Upper lobe of left lung (tissue), 6 donors: ENCODE measurements around the gene CLK3. TPM values are rescaled to one million over a fixed set of nuclear protein-coding genes. Genes with fewer than 3 reads are reported as not detected.

ENCODE experiments used
- ATAC-seq, 2 donors: fragments of 200-7000 bp; cut with Tn5 transposase; one replicate each; pipeline ENCODE4 v1.9.1; 2022; ENCODE audit warnings: mild to moderate bottlenecking in 2 of 2, moderate library complexity in 2 of 2; ENCODE audit not compliant: low FRiP score in 2 of 2
- DNase-seq, 2 donors: peaks; one replicate each; pipeline ENCODE4 v3.0.0-alpha.2; 2019 to 2020
- H3K27ac ChIP-seq, 4 donors: fragments of 200-600 bp; sonication (generic); one replicate each; pipeline ENCODE4 v1.5.1; 2016 to 2019
- H3K27me3 ChIP-seq, 4 donors: fragments of 200-600 bp; sonication (generic); one replicate each; pipeline ENCODE4 v1.5.1; 2017 to 2019
- H3K36me3 ChIP-seq, 4 donors: fragments of 200-600 bp; sonication (generic); one replicate each; pipeline ENCODE4 v1.5.1; 2016 to 2019
- H3K4me1 ChIP-seq, 4 donors: fragments of 200-600 bp; sonication (generic); one replicate each; pipeline ENCODE4 v1.5.1; 2018 to 2019
- H3K4me3 ChIP-seq, 4 donors: fragments of 200-600 bp; sonication (generic); one replicate each; pipeline ENCODE4 v1.5.1; 2017 to 2019; ENCODE audit warnings: mild to moderate bottlenecking in 2 of 4, moderate library complexity in 1 of 4
- H3K9me3 ChIP-seq, 4 donors: fragments of 200-600 bp; sonication (generic); one replicate each; pipeline ENCODE4 v1.5.1; 2018 to 2019
- CTCF ChIP-seq, 6 experiments: fragments of 450-650 bp in 4 of 6; fragments of 200-600 bp in 2 of 6; sonication (generic) in 2 of 6; IDR thresholded peaks; one replicate each; pipeline ENCODE4 v1.5.1; 2016 to 2019; ENCODE audit warnings: antibody characterized with exemption in 6 of 6
- EP300 ChIP-seq, 4 donors: sonication (generic); formaldehyde crosslinking; IDR thresholded peaks; one replicate each; pipeline ENCODE4 v1.5.1; 2017; ENCODE audit warnings: antibody characterized with exemption in 4 of 4, control low read depth in 2 of 4
- POLR2A ChIP-seq, 4 donors: fragments of 450-650 bp; IDR thresholded peaks; one replicate each; pipeline ENCODE4 v1.5.1; 2016 to 2017; ENCODE audit warnings: antibody characterized with exemption in 4 of 4, mild to moderate bottlenecking in 2 of 4
- POLR2AphosphoS5 ChIP-seq, 2 donors: sonication (generic); formaldehyde crosslinking; IDR thresholded peaks; one replicate each; pipeline ENCODE4 v1.5.1; 2017; ENCODE audit warnings: antibody characterized with exemption in 2 of 2
- WGBS, 2 donors: methylation state at CpG; one replicate each; pipeline ENCODE4 v1.1.5; 2017 to 2018; 5-methylcytosine and 5-hydroxymethylcytosine counted together
- total RNA-seq, 6 donors: library from RNA; depleted of rRNA in 4 of 6; stranded (reverse); fragments of >200 nt in 4 of 6; gene quantifications; one replicate each; pipeline versions ENCODE4 v1.1.0 to v1.2.1, GENCODE V29; 2016 to 2021
- donor health status: DM: no; HTN: no; CAD: no; lungs with moderate emphysema.
- donor health status: DM: no; HTN: yes; CAD: no; lungs with severe emphysema.

CLK3 gene
- total RNA-seq, 6 donors from 2014 or later: 78.0 to 289 (median 89.7) TPM

- H3K4me3 ChIP-seq: no peak overlapping the region
- no peaks in the 10 kb centered on the region for H3K9me3 ChIP-seq
- peaks cover 58 to 81% (median 75%) of the 10 kb centered on the region in 4 donors for H3K36me3 ChIP-seq
- no peaks in the 10 kb centered on the region for H3K27me3 ChIP-seq
- peak in 1 of 2 donors; percentile 46 for DNase-seq
- no peak for ATAC-seq
- WGBS, 2 donors: 89 to 95% methylated on average over 16 of the region's 16 CpGs
- TF ChIP-seq POLR2A (IDR thresholded peaks at IDR 0.05) (no peak), EP300 (IDR thresholded peaks at IDR 0.05) (no peak), POLR2AphosphoS5 (IDR thresholded peaks at IDR 0.05) (no peak), CTCF (IDR thresholded peaks at IDR 0.05) (no peak)
- peaks cover 21 to 58% (median 51%) of the 10 kb centered on the region in 4 donors for H3K4me1 ChIP-seq
- peak overlapping the region in 1 of 4 donors; percentile 33 for H3K27ac ChIP-seq
These were observed 5.9 kb downstream of the CLK3 start for GRCh38 chr15:74621546-74621920.

GRCh38 chr15:74621936-74622335, 6.3 kb downstream of the CLK3 start:
- peaks cover 17 to 54% (median 47%) of the 10 kb centered on the region in 4 donors for H3K4me1 ChIP-seq
- H3K27ac ChIP-seq: no peak overlapping the region
- TF ChIP-seq POLR2A (IDR thresholded peaks at IDR 0.05): no peak
- no peak for TF ChIP-seq EP300 (IDR thresholded peaks at IDR 0.05)
- no peak for TF ChIP-seq CTCF (IDR thresholded peaks at IDR 0.05)
- TF ChIP-seq POLR2AphosphoS5 (IDR thresholded peaks at IDR 0.05): no peak
- DNase-seq: peak in 1 of 2 donors; percentile 48
- WGBS, 2 donors: 91 to 93% methylated on average over 21 of the region's 21 CpGs
- ATAC-seq: no peak
- H3K27me3 ChIP-seq: no peaks in the 10 kb centered on the region
- no peak overlapping the region for H3K4me3 ChIP-seq
- no peaks in the 10 kb centered on the region for H3K9me3 ChIP-seq
- H3K36me3 ChIP-seq: peaks cover 61 to 85% (median 79%) of the 10 kb centered on the region in 4 donors

GRCh38 chr15:74622758-74623157, 7.1 kb downstream of the CLK3 start:
- ATAC-seq: no peak

GRCh38 chr15:74624020-74624602, 8.5 kb downstream of the CLK3 start:
- peaks cover 0 to 32% (median 28%) of the 10 kb centered on the region in 4 donors for H3K4me1 ChIP-seq
- H3K27me3 ChIP-seq: no peaks in the 10 kb centered on the region
- H3K4me3 ChIP-seq: no peak overlapping the region
- peak overlapping the region in 3 of 4 donors; percentile 20 to 55 (median 43) for H3K27ac ChIP-seq
- peaks cover 81 to 100% (median 100%) of the 10 kb centered on the region in 4 donors for H3K36me3 ChIP-seq
- H3K9me3 ChIP-seq: no peaks in the 10 kb centered on the region
- TF ChIP-seq EP300 (IDR thresholded peaks at IDR 0.05): no peak
- peak in 1 of 4 donors; percentile 8 for TF ChIP-seq POLR2A (IDR thresholded peaks at IDR 0.05)
- TF ChIP-seq POLR2AphosphoS5 (IDR thresholded peaks at IDR 0.05): no peak
- no peak for TF ChIP-seq CTCF (IDR thresholded peaks at IDR 0.05)
- ATAC-seq: peak in 1 of 2 donors; percentile 58
- WGBS, 2 donors: 80 to 89% methylated on average over 4 to 6 of the region's 7 CpGs
- peak in 1 of 2 donors; percentile 63 for DNase-seq

More at GRCh38 chr15:74622758-74623157, 7.1 kb downstream of the CLK3 start:
- no peak for DNase-seq
- H3K27ac ChIP-seq: peak overlapping the region in 2 of 4 donors; percentile 20 to 55
- TF ChIP-seq CTCF (IDR thresholded peaks at IDR 0.05) (no peak), POLR2A (IDR thresholded peaks at IDR 0.05) (no peak), POLR2AphosphoS5 (IDR thresholded peaks at IDR 0.05) (no peak), EP300 (IDR thresholded peaks at IDR 0.05) (no peak)
- no peaks in the 10 kb centered on the region for H3K9me3 ChIP-seq
- peaks cover 9 to 45% (median 38%) of the 10 kb centered on the region in 4 donors for H3K4me1 ChIP-seq
- no peak overlapping the region for H3K4me3 ChIP-seq
- no peaks in the 10 kb centered on the region for H3K27me3 ChIP-seq
- peaks cover 67 to 93% (median 87%) of the 10 kb centered on the region in 4 donors for H3K36me3 ChIP-seq
- 86 to 89% methylated on average over 3 of the region's 3 CpGs for WGBS, 2 donors
